GM15510 (cell line): ENCODE results near the gene MIER2.

Source experiments
- POLR2A ChIP-seq: IDR thresholded peaks from 3 replicates; pipeline ENCODE4 v1.6.1; 2011; ENCODE audit warnings: borderline replicate concordance; ENCODE audit not compliant: insufficient read length; ENCODE audit errors: extremely low read depth

MIER2 gene

GRCh38 chr19:275958-276646, 68.5 kb downstream of the MIER2 start:
- no peak for TF ChIP-seq POLR2A

GRCh38 chr19:275000-275399, 69.6 kb downstream of the MIER2 start:
- TF ChIP-seq POLR2A, result no peak

GRCh38 chr19:273393-273792, 71.2 kb downstream of the MIER2 start:
- no peak for TF ChIP-seq POLR2A

GRCh38 chr19:271856-272255, 72.7 kb downstream of the MIER2 start:
- TF ChIP-seq POLR2A, result no peak

GRCh38 chr19:269241-269640, 75.4 kb downstream of the MIER2 start:
- no peak for TF ChIP-seq POLR2A

GRCh38 chr19:262125-262524, 82.5 kb downstream of the MIER2 start:
- no peak for TF ChIP-seq POLR2A
